GM18909 (cell line): Measurements from ENCODE around the gene RPP14.

ENCODE experiments used
- ATAC-seq: cut with Tn5 transposase; IDR thresholded peaks from one replicate; pipeline ENCODE4 v1.9.1; 2021; ENCODE audit warnings: mild to moderate bottlenecking; ENCODE audit not compliant: unreplicated experiment, poor library complexity

The RPP14 gene

GRCh38 chr3:58351920-58352319 lies 45.9 kb downstream of the RPP14 start:
- no peak for ATAC-seq

GRCh38 chr3:58352626-58353025 lies 46.6 kb downstream of the RPP14 start:
- no peak for ATAC-seq

- no peak for ATAC-seq
Measured at GRCh38 chr3:58353722-58354553, 47.9 kb downstream of the RPP14 start.

- ATAC-seq, result peak; percentile 57
Measured at GRCh38 chr3:58355179-58355578, 49.1 kb downstream of the RPP14 start.

- no peak for ATAC-seq
Measured at GRCh38 chr3:58356054-58356453, 50.0 kb downstream of the RPP14 start.

GRCh38 chr3:58357402-58357801 lies 51.4 kb downstream of the RPP14 start:
- ATAC-seq, result no peak

GRCh38 chr3:58358092-58358491 lies 52.0 kb downstream of the RPP14 start:
- no peak for ATAC-seq

- ATAC-seq, result no peak
Measured at GRCh38 chr3:58358808-58359207, 52.8 kb downstream of the RPP14 start.

GRCh38 chr3:58359621-58360020 lies 53.6 kb downstream of the RPP14 start:
- no peak for ATAC-seq

GRCh38 chr3:58361866-58362265 lies 55.8 kb downstream of the RPP14 start:
- ATAC-seq, result no peak

- no peak for ATAC-seq
Measured at GRCh38 chr3:58366699-58367098, 60.7 kb downstream of the RPP14 start.

GRCh38 chr3:58369038-58369437 lies 63.0 kb downstream of the RPP14 start:
- no peak for ATAC-seq
